B cell (primary cell): ENCODE data around the gene ZNF784. TPM values are rescaled to one million over a fixed set of nuclear protein-coding genes. Genes with fewer than 3 reads are reported as not detected.

Source experiments
- ATAC-seq: fragments of 200-7000 bp; cut with Tn5 transposase; one replicate; pipeline ENCODE4 v1.10.0; 2021; ENCODE audit warnings: low read depth, mild to moderate bottlenecking, moderate number of reproducible peaks, moderate library complexity
- CTCF ChIA-PET: fragments of 350-600 bp; sonication (Branson Sonifier 250); formaldehyde crosslinking; loops from one replicate; lab custom pipeline; 2021; ENCODE audit warnings: antibody characterized with exemption, inconsistent platforms; lab: Charles Lee
- POLR2A ChIA-PET: fragments of 350-600 bp; sonication (Branson Sonifier 250); formaldehyde crosslinking; loops from one replicate; lab custom pipeline; 2021; ENCODE audit warnings: antibody characterized with exemption; lab: Charles Lee
- DNase-seq: peaks from one replicate; pipeline ENCODE4 v3.0.0; 2013
- H2AFZ ChIP-seq: 2 replicates; pipeline ENCODE4 v1.6.1; 2012; ENCODE audit warnings: mild to moderate bottlenecking, low read depth, low read length; ENCODE audit not compliant: insufficient read depth, poor library complexity, severe bottlenecking
- H3K27ac ChIP-seq, 2 donors: 1 replicate in 1 of 2; 2 replicates in 1 of 2; pipeline ENCODE4 v1.5.1; 2012 to 2013; ENCODE audit warnings: low read length in 2 of 2, mild to moderate bottlenecking in 2 of 2, moderate library complexity in 1 of 2
- H3K27me3 ChIP-seq, 4 experiments: fragments of 200-600 bp in 1 of 4; sonication (generic) in 1 of 4; replicated peaks in 1 of 4; 1 replicate in 2 of 4; 2 replicates in 2 of 4; pipeline versions ENCODE4 v1.6.1 to v1.7.0; 2013 to 2016; ENCODE audit warnings: low read length in 3 of 4, mild to moderate bottlenecking in 2 of 4, mixed read lengths in 1 of 4, moderate library complexity in 1 of 4; ENCODE audit not compliant: insufficient read depth in 4 of 4, control insufficient read depth in 3 of 4; ENCODE audit errors: control extremely low read depth in 1 of 4
- H3K36me3 ChIP-seq, 2 experiments: replicated peaks in 1 of 2; 1 replicate in 1 of 2; 2 replicates in 1 of 2; pipeline versions ENCODE4 v1.6.1 to v1.7.1; 2013; ENCODE audit warnings: low read length in 1 of 2; ENCODE audit not compliant: insufficient read depth in 2 of 2, control insufficient read depth in 1 of 2; ENCODE audit errors: control extremely low read depth in 1 of 2, extremely low read depth in 1 of 2
- H3K4me1 ChIP-seq, 2 donors: fragments of 200-600 bp in 1 of 2; sonication (generic) in 1 of 2; 1 replicate in 1 of 2; 2 replicates in 1 of 2; pipeline versions ENCODE4 v1.5.1 to v1.6.1; 2013 to 2017; ENCODE audit warnings: low read length in 2 of 2; ENCODE audit not compliant: control insufficient read depth in 2 of 2, insufficient read depth in 2 of 2
- H3K4me2 ChIP-seq: replicated peaks from 2 replicates; pipeline ENCODE3; 2012; ENCODE audit warnings: mild to moderate bottlenecking, low read depth, low read length; ENCODE audit not compliant: poor library complexity, severe bottlenecking
- H3K4me3 ChIP-seq, 5 experiments: fragments of 200-600 bp in 1 of 5; sonication (generic) in 1 of 5; 1 replicate in 3 of 5; 2 replicates in 2 of 5; pipeline versions ENCODE4 v1.5.1 to v1.7.0; 2011 to 2016; ENCODE audit warnings: low read length in 4 of 5, mild to moderate bottlenecking in 4 of 5, low read depth in 2 of 5, control low read depth in 1 of 5, moderate library complexity in 1 of 5; ENCODE audit not compliant: insufficient read depth in 1 of 5; ENCODE audit errors: control extremely low read depth in 1 of 5, extremely low read depth in 1 of 5
- H3K79me2 ChIP-seq: fragments of 200-600 bp; sonication (generic); one replicate; pipeline ENCODE4 v1.6.0; 2016; ENCODE audit warnings: low read length; ENCODE audit not compliant: control insufficient read depth, insufficient read depth
- H3K9ac ChIP-seq: fragments of 200-600 bp; sonication (generic); 2 replicates; pipeline ENCODE4 v1.6.1; 2017; ENCODE audit warnings: mild to moderate bottlenecking, low read length, moderate library complexity
- H3K9me3 ChIP-seq, 3 donors: one replicate each; pipeline versions ENCODE4 v1.6.1 to v1.7.1; 2013; ENCODE audit warnings: low read length in 2 of 3; ENCODE audit not compliant: control insufficient read depth in 2 of 3, insufficient read depth in 1 of 3; ENCODE audit errors: control extremely low read depth in 1 of 3
- H4K20me1 ChIP-seq: 2 replicates; pipeline ENCODE4 v1.6.0; 2012; ENCODE audit warnings: mild to moderate bottlenecking, low read length; ENCODE audit not compliant: insufficient read depth, control insufficient read depth, poor library complexity, severe bottlenecking
- H3K27ac Mint-ChIP-seq: one replicate; pipeline ENCODE4 v1.8.0; 2021; ENCODE audit warnings: mixed read lengths
- H3K27me3 Mint-ChIP-seq: one replicate; pipeline ENCODE4 v1.8.0; 2021; ENCODE audit warnings: mixed read lengths
- H3K4me1 Mint-ChIP-seq: one replicate; pipeline ENCODE4 v1.8.0; 2021; ENCODE audit warnings: mixed read lengths
- H3K4me3 Mint-ChIP-seq: one replicate; pipeline ENCODE4 v1.8.0; 2021; ENCODE audit warnings: mixed read lengths
- H3K9me3 Mint-ChIP-seq: one replicate; pipeline ENCODE4 v1.8.0; 2022; ENCODE audit warnings: mixed read lengths; ENCODE audit not compliant: insufficient read depth
- EZH2 ChIP-seq: IDR thresholded peaks from 2 replicates; pipeline ENCODE4 v1.6.1; 2012; ENCODE audit warnings: borderline replicate concordance, low read depth, mild to moderate bottlenecking, moderate library complexity, low read length; ENCODE audit not compliant: insufficient read depth, poor library complexity, severe bottlenecking
- WGBS: methylation state at CpG from one replicate; pipeline ENCODE4 v1.1.5; 2013; ENCODE audit warnings: missing lambda C conversion rate; ENCODE audit not compliant: insufficient coverage; 5-methylcytosine and 5-hydroxymethylcytosine counted together
- intact Hi-C: fragments of 100-400 bp; cut with micrococcal nuclease; formaldehyde crosslinking; loops from one replicate; pipeline ENCODE4 v1.10.0; 2022
- polyA plus RNA-seq: library from polyadenylated mRNA; depleted of rRNA; stranded (reverse); fragments of >200 nt; gene quantifications from 2 replicates; pipeline ENCODE4 v1.2.3, GENCODE V29; 2012
- total RNA-seq, 2 donors: library from RNA; stranded (reverse); fragments of 120-200 nt in 1 of 2; gene quantifications; 1 replicate in 1 of 2; 2 replicates in 1 of 2; pipeline versions ENCODE4 v1.2.3 to v1.2.4, GENCODE V29; 2013 to 2022
- TF ChIP-seq, protein P1 (sequence below): fragments of 200-600 bp; IDR thresholded peaks from one replicate; pipeline ENCODE4 v1.8.0; 2022; ENCODE audit warnings: antibody characterized with exemption, mild to moderate bottlenecking

The ZNF784 gene
- total and polyA plus RNA-seq, 2 donors (not counting 1 experiment from before 2014, with no cell fraction given), result 9.2 to 9.7 TPM

DNA sequence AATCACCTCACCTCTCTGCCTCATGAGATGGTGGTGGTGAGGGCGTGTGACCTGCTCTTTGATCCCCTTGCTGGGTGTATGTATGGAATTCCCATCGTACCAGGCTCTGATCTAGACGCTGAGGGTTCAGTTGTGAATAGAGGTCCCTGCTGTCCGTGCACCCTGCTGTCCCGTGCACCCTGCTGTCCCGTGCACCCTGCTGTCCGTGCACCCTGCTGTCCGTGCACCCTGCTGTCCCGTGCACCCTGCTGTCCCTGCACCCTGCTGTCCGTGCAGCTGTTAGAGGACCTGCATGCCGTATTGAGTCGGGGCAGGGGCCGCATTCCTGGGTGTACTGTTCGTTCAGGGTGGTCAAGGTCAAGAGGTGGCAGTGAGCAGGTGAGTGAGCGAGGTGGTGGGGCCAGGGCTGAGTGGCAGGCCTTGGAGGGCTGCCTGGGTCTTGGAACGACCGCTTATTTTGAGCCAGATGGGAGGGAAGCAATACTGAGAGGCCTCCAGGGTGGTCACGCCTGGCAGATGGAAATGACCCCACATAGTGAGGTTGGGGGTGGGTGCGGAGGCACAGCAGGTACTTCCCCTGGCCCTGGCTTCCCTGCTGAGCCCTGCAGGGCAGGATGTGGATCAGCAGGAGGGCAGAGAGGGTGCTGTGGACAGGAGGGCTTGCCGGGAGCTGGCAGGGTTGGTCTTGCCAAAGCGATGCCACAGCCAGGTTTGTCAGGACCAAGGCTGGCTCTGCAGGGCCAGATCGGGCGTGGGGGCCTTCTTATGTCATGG lies 46.1 kb upstream of the ZNF784 start:
- no peak overlapping the region for H3K4me2 ChIP-seq
- no peak overlapping the region for H2AFZ ChIP-seq
- H3K27me3 ChIP-seq, result no peaks in the 10 kb centered on the region
- no peak overlapping the region for H3K27ac ChIP-seq
- peaks cover 84% of the 10 kb centered on the region for H4K20me1 ChIP-seq
- no peak overlapping the region for H3K4me3 ChIP-seq
- H3K79me2 ChIP-seq, result peaks cover 70% of the 10 kb centered on the region
- ATAC-seq (no peak), DNase-seq (peak; percentile 65)
- H3K36me3 ChIP-seq, result peaks cover 0 to 71% of the 10 kb centered on the region in 2 experiments
- WGBS, result 90% methylated on average over 21 of the region's 23 CpGs
- no peaks in the 10 kb centered on the region for H3K27me3 Mint-ChIP-seq
- H3K4me1 Mint-ChIP-seq, result peaks cover 30% of the 10 kb centered on the region
- H3K4me1 ChIP-seq, result peaks cover 0 to 13% of the 10 kb centered on the region in 2 donors
- TF ChIP-seq, protein P1, sequence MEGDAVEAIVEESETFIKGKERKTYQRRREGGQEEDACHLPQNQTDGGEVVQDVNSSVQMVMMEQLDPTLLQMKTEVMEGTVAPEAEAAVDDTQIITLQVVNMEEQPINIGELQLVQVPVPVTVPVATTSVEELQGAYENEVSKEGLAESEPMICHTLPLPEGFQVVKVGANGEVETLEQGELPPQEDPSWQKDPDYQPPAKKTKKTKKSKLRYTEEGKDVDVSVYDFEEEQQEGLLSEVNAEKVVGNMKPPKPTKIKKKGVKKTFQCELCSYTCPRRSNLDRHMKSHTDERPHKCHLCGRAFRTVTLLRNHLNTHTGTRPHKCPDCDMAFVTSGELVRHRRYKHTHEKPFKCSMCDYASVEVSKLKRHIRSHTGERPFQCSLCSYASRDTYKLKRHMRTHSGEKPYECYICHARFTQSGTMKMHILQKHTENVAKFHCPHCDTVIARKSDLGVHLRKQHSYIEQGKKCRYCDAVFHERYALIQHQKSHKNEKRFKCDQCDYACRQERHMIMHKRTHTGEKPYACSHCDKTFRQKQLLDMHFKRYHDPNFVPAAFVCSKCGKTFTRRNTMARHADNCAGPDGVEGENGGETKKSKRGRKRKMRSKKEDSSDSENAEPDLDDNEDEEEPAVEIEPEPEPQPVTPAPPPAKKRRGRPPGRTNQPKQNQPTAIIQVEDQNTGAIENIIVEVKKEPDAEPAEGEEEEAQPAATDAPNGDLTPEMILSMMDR, result no peak
- no peak for TF ChIP-seq EZH2
- no peak overlapping the region for H3K27ac Mint-ChIP-seq
- H3K4me3 Mint-ChIP-seq, result no peak overlapping the region
- H3K9me3 Mint-ChIP-seq, result no peaks in the 10 kb centered on the region
- CTCF ChIA-PET, result interaction anchor here (1.2 to 3.7 kb wide), 2 partner anchors 13 to 38 kb away, joined by 5 to 46 read pairs; no protein-coding TSS in a partner anchor
- no peaks in the 10 kb centered on the region for H3K9me3 ChIP-seq
- H3K9ac ChIP-seq, result no peak overlapping the region
- intact Hi-C loops, result no loop called here
- POLR2A ChIA-PET, result interaction anchor here (0.7 to 1.0 kb wide), 2 partner anchors 16 to 37 kb away, joined by 3 to 4 read pairs; partner anchors contain the start of gene U2AF2
